ENCODE results near the gene C1orf159. TPM values are rescaled to one million over a fixed set of nuclear protein-coding genes. Genes with fewer than 3 reads are reported as not detected.

C1orf159 gene
- total and polyA plus RNA-seq, 9 of the 15 experiments (the other 6 are each of a cell fraction or from before 2014, with no cell fraction given) = 0.28 to 54.9 (median 10.6) TPM

GRCh38 chr1:1109743-1110142 is 6.1 kb downstream of the C1orf159 start (continued):
- TF ChIP-seq, protein P1, sequence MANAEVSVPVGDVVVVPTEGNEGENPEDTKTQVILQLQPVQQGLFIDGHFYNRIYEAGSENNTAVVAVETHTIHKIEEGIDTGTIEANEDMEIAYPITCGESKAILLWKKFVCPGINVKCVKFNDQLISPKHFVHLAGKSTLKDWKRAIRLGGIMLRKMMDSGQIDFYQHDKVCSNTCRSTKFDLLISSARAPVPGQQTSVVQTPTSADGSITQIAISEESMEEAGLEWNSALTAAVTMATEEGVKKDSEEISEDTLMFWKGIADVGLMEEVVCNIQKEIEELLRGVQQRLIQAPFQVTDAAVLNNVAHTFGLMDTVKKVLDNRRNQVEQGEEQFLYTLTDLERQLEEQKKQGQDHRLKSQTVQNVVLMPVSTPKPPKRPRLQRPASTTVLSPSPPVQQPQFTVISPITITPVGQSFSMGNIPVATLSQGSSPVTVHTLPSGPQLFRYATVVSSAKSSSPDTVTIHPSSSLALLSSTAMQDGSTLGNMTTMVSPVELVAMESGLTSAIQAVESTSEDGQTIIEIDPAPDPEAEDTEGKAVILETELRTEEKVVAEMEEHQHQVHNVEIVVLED (CRISPR knock-in tag; IDR thresholded peaks at IDR 0.05) = no peak
- peak; percentile 76 for TF ChIP-seq ZFX (CRISPR knock-in tag; IDR thresholded peaks at IDR 0.05)
- TF ChIP-seq, protein P2, sequence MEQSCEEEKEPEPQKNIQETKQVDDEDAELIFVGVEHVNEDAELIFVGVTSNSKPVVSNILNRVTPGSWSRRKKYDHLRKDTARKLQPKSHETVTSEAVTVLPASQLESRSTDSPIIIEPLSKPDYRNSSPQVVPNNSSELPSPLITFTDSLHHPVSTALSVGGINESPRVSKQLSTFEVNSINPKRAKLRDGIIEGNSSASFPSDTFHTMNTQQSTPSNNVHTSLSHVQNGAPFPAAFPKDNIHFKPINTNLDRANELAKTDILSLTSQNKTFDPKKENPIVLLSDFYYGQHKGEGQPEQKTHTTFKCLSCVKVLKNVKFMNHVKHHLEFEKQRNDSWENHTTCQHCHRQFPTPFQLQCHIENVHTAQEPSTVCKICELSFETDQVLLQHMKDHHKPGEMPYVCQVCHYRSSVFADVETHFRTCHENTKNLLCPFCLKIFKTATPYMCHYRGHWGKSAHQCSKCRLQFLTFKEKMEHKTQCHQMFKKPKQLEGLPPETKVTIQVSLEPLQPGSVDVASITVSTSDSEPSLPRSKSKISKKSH (CRISPR knock-in tag; IDR thresholded peaks at IDR 0.05) = no peak
- no peak for TF ChIP-seq NCOA4 (IDR thresholded peaks at IDR 0.05; ENCODE audit: partially characterized antibody)
- no peak for TF ChIP-seq ZNF23 (CRISPR knock-in tag; IDR thresholded peaks at IDR 0.05)
- peak; percentile 75; the same call in 1 of the 2 replicates for TF ChIP-seq SMARCA4 (IDR thresholded peaks at IDR 0.05)
- TF ChIP-seq BRD4 (IDR thresholded peaks at IDR 0.05) = no peak
- TF ChIP-seq HDAC3 (IDR thresholded peaks at IDR 0.05; ENCODE audit: borderline replicate concordance, partially characterized antibody) = no peak
- no peak for TF ChIP-seq GTF2E2 (tag; IDR thresholded peaks at IDR 0.05)
- TF ChIP-seq GABPB1 (CRISPR knock-in tag; IDR thresholded peaks at IDR 0.05) = no peak; the same call in 1 of the 2 replicates
- TF ChIP-seq CBX2 (IDR thresholded peaks at IDR 0.05; ENCODE audit: insufficient read depth, low read length, poor library complexity, severe bottlenecking) = no peak
- no peak for TF ChIP-seq CC2D1A (IDR thresholded peaks at IDR 0.05)
- TF ChIP-seq TRIM24 (IDR thresholded peaks at IDR 0.05) = peak; percentile 32 to 78; a peak in 3 of 4 replicates
- no peak for TF ChIP-seq PHTF2 (CRISPR knock-in tag; IDR thresholded peaks at IDR 0.05)
- no peak for TF ChIP-seq ZKSCAN3 (CRISPR knock-in tag; IDR thresholded peaks at IDR 0.05)
- TF ChIP-seq NFIX (CRISPR knock-in tag; IDR thresholded peaks at IDR 0.05; ENCODE audit: low read depth) = peak; percentile 49; the same call in 1 of the 2 replicates
- 0 out of 2 replicates have a peak, but pooled peaks have one; percentile 40 for TF ChIP-seq HSF4 (CRISPR knock-in tag; IDR thresholded peaks at IDR 0.05; ENCODE audit: borderline replicate concordance)
- TF ChIP-seq, protein P3, sequence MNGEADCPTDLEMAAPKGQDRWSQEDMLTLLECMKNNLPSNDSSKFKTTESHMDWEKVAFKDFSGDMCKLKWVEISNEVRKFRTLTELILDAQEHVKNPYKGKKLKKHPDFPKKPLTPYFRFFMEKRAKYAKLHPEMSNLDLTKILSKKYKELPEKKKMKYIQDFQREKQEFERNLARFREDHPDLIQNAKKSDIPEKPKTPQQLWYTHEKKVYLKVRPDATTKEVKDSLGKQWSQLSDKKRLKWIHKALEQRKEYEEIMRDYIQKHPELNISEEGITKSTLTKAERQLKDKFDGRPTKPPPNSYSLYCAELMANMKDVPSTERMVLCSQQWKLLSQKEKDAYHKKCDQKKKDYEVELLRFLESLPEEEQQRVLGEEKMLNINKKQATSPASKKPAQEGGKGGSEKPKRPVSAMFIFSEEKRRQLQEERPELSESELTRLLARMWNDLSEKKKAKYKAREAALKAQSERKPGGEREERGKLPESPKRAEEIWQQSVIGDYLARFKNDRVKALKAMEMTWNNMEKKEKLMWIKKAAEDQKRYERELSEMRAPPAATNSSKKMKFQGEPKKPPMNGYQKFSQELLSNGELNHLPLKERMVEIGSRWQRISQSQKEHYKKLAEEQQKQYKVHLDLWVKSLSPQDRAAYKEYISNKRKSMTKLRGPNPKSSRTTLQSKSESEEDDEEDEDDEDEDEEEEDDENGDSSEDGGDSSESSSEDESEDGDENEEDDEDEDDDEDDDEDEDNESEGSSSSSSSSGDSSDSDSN (IDR thresholded peaks at IDR 0.05; ENCODE audit: borderline replicate concordance in 1 of 2, low read depth in 2 of 2, low read length in 2 of 2) = no peak
- no peak for TF ChIP-seq BCL6 (CRISPR knock-in tag; IDR thresholded peaks at IDR 0.05)
- no peak for TF ChIP-seq ZNF586 (CRISPR knock-in tag; conservative IDR thresholded peaks at IDR 0.05)
- TF ChIP-seq ETV1 (tag; conservative IDR thresholded peaks at IDR 0.05; ENCODE audit: low read depth) = peak; percentile 54
- no peak for TF ChIP-seq ZNF41 (CRISPR knock-in tag; conservative IDR thresholded peaks at IDR 0.05)
- no peak for TF ChIP-seq PHB (CRISPR knock-in tag; IDR thresholded peaks at IDR 0.05)
- TF ChIP-seq ESRRB (CRISPR knock-in tag; IDR thresholded peaks at IDR 0.05; ENCODE audit: borderline replicate concordance) = no peak
